ENCODE data around the gene TECR.

DNA sequence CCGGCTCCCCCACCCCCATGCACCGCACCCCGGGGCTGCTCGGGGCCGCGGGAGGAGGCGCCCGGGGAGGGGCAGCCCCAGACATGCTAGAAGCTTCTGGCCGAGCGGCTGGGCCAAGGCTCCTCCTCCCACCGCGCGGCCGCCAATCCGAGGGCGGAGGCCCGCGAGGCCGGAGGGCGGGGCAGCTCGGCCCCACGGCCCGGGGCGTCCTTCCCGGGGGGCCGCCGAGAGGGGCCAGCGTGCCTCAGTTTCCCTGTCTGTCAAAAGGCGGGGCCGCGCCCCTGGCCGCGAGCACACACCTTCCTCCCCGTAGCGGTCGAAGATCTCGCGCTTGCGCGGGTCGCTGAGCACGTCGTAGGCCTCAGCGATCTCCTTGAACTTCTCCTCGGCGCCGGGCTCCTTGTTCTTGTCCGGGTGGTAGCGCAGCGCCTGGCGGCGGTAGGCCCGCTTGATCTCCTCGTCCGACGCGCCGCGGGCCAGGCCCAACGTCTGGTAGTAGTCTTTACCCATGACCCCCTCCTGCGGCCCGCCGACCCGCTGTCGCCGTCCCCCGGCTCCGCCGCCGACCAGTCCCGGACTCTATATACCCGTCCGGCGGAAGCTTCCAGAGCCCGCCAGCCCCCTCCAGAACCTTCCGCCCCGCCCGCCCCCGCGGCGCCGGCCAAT, 11.4 kb upstream of the TECR start, which contains the start of gene DNAJB1:
- TF ChIP-seq KDM5A (IDR thresholded peaks at IDR 0.05; ENCODE audit: borderline replicate concordance, low read length) (no peak; the same call in 1 of the 2 replicates), FOXA1 (IDR thresholded peaks at IDR 0.05) (no peak), FOXA1 (CRISPR knock-in tag; IDR thresholded peaks at IDR 0.05) (no peak), YY1 (IDR thresholded peaks at IDR 0.05; ENCODE audit: insufficient read depth, insufficient replicate concordance, low read depth, low read length) (no peak)
- TF ChIP-seq, protein P1, sequence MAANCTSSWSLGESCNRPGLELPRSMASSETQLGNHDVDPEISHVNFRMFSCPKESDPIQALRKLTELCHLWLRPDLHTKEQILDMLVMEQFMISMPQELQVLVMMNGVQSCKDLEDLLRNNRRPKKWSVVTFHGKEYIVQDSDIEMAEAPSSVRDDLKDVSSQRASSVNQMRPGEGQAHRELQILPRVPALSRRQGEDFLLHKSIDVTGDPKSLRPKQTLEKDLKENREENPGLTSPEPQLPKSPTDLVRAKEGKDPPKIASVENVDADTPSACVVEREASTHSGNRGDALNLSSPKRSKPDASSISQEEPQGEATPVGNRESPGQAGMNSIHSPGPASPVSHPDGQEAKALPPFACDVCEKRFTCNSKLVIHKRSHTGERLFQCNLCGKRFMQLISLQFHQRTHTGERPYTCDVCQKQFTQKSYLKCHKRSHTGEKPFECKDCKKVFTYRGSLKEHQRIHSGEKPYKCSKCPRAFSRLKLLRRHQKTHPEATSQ (CRISPR knock-in tag; IDR thresholded peaks at IDR 0.05; ENCODE audit: borderline replicate concordance), result no peak; the same call in 1 of the 2 replicates
